ENCODE results near the gene SH3PXD2B.

The SH3PXD2B gene

DNA sequence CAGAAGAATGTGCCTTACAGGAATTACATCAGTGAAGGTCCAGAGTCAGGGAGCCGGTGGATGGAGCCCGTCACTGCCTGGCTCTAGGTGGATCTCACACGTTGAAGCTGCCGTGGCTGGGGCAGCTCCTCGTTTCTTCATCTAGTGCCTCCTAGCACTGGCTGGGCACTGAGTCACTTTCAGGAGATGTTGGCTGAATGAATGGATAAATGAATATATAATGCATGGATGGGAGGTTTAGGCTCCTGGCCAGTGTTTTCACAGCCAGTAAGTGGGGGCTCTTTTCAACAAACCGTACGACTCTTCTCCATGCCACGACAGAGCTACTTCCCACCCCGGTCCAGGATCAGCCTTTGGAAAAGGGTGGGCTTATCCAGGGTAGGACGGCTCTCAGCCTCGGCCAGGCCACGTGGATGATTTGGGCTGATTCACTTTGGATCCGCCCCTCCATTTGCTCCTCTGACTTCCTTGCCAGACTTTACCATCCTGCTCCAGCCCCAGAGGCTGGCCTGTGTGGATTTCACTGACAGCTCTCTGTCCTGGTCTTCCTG lies 1.3 kb upstream of the SH3PXD2B start:
- TF ChIP-seq SPI1 (IDR thresholded peaks at IDR 0.05; ENCODE audit: borderline replicate concordance, low read depth) (no peak), POLR2AphosphoS5 (IDR thresholded peaks at IDR 0.05; ENCODE audit: low read depth) (no peak), GABPA (IDR thresholded peaks at IDR 0.05; ENCODE audit: low read depth) (no peak)
- TF ChIP-seq, protein P1, sequence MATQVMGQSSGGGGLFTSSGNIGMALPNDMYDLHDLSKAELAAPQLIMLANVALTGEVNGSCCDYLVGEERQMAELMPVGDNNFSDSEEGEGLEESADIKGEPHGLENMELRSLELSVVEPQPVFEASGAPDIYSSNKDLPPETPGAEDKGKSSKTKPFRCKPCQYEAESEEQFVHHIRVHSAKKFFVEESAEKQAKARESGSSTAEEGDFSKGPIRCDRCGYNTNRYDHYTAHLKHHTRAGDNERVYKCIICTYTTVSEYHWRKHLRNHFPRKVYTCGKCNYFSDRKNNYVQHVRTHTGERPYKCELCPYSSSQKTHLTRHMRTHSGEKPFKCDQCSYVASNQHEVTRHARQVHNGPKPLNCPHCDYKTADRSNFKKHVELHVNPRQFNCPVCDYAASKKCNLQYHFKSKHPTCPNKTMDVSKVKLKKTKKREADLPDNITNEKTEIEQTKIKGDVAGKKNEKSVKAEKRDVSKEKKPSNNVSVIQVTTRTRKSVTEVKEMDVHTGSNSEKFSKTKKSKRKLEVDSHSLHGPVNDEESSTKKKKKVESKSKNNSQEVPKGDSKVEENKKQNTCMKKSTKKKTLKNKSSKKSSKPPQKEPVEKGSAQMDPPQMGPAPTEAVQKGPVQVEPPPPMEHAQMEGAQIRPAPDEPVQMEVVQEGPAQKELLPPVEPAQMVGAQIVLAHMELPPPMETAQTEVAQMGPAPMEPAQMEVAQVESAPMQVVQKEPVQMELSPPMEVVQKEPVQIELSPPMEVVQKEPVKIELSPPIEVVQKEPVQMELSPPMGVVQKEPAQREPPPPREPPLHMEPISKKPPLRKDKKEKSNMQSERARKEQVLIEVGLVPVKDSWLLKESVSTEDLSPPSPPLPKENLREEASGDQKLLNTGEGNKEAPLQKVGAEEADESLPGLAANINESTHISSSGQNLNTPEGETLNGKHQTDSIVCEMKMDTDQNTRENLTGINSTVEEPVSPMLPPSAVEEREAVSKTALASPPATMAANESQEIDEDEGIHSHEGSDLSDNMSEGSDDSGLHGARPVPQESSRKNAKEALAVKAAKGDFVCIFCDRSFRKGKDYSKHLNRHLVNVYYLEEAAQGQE (IDR thresholded peaks at IDR 0.05; ENCODE audit: insufficient replicate concordance, low read depth): no peak
- TF ChIP-seq, protein P2, sequence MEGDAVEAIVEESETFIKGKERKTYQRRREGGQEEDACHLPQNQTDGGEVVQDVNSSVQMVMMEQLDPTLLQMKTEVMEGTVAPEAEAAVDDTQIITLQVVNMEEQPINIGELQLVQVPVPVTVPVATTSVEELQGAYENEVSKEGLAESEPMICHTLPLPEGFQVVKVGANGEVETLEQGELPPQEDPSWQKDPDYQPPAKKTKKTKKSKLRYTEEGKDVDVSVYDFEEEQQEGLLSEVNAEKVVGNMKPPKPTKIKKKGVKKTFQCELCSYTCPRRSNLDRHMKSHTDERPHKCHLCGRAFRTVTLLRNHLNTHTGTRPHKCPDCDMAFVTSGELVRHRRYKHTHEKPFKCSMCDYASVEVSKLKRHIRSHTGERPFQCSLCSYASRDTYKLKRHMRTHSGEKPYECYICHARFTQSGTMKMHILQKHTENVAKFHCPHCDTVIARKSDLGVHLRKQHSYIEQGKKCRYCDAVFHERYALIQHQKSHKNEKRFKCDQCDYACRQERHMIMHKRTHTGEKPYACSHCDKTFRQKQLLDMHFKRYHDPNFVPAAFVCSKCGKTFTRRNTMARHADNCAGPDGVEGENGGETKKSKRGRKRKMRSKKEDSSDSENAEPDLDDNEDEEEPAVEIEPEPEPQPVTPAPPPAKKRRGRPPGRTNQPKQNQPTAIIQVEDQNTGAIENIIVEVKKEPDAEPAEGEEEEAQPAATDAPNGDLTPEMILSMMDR (IDR thresholded peaks at IDR 0.05; ENCODE audit: insufficient read depth, low read length): no peak
- peaks cover 31% of the 10 kb centered on the region for H3K27me3 ChIP-seq (ENCODE audit: insufficient read depth, poor library complexity, severe bottlenecking)
- no peak for DNase-seq (ENCODE audit: low read depth in 1 of 2, low spot score in 1 of 2)
- no peak overlapping the region for H3K4me3 ChIP-seq (replicated peaks; ENCODE audit: insufficient read depth, low read length)
- H3K27ac ChIP-seq (replicated peaks): no peak overlapping the region

DNA sequence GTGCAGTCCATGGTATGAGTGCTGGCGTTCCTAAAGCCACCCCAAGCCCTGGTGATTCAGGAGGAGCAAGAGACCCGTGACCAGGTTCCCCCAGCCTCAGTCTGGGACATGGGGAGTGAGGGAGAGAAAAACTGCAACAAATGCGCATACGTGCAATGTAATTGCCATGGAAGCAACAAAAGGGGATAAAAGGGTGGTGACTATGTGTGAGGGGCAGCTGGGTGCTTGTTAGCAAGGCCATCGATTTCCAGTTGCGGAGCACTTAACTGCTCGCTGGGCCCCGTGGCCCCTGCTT lies 709 bp upstream of the SH3PXD2B start:
- DNase-seq (ENCODE audit: low read depth in 1 of 2, low spot score in 1 of 2): no peak
- TF ChIP-seq, protein P1 (IDR thresholded peaks at IDR 0.05; ENCODE audit: insufficient replicate concordance, low read depth): no peak
- TF ChIP-seq GABPA (IDR thresholded peaks at IDR 0.05; ENCODE audit: low read depth) (no peak), SPI1 (IDR thresholded peaks at IDR 0.05; ENCODE audit: borderline replicate concordance, low read depth) (no peak), POLR2AphosphoS5 (IDR thresholded peaks at IDR 0.05; ENCODE audit: low read depth) (no peak)
- TF ChIP-seq, protein P2 (IDR thresholded peaks at IDR 0.05; ENCODE audit: insufficient read depth, low read length): no peak
- Histone ChIP-seq H3K27me3 (ENCODE audit: insufficient read depth, poor library complexity, severe bottlenecking) (peaks cover 31% of the 10 kb centered on the region), H3K27ac (replicated peaks) (no peak overlapping the region), H3K4me3 (replicated peaks; ENCODE audit: insufficient read depth, low read length) (no peak overlapping the region)

DNA sequence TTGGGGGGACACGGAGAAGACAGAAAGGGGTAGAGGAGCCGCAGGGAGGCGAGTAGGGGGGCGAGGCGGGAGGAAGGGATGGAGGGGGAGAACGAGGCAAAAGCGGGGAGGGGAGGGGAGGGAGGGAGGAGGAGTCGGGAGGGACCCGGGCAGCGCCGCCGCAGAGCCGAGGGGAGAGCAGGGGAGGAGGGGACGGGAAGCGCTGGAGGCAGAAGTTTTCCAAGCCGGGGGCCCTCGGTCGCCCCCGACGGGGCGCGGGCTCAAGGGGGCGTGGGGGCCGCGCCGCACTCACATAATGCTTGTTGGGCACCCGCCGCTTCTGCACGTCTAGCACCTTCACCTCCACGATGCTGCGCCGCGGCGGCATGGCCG lies 353 bp downstream of the SH3PXD2B start:
- H3K27ac ChIP-seq (replicated peaks): no peak overlapping the region
- no peak for DNase-seq (ENCODE audit: low read depth in 1 of 2, low spot score in 1 of 2)

More for the DNA sequence above, 353 bp downstream of the SH3PXD2B start:
- peak overlapping the region; percentile 37 for H3K4me3 ChIP-seq (replicated peaks; ENCODE audit: insufficient read depth, low read length)
- H3K27me3 ChIP-seq (ENCODE audit: insufficient read depth, poor library complexity, severe bottlenecking): peaks cover 36% of the 10 kb centered on the region
- TF ChIP-seq, protein P1 (IDR thresholded peaks at IDR 0.05; ENCODE audit: insufficient replicate concordance, low read depth): no peak
